ENCODE results near the gene KCNK3. TPM values are rescaled to one million over a fixed set of nuclear protein-coding genes. Genes with fewer than 3 reads are reported as not detected.
A peak's percentile ranks its signal among the peaks of the same experiment; 100 is the strongest.

KCNK3 gene
- total RNA-seq, 4 donors from 2014 or later = 0.37 to 1.5 (median 0.82) TPM

GRCh38 chr2:26650713-26651469 lies 41.6 kb upstream of the KCNK3 start:
- H3K9me3 ChIP-seq = no peaks in the 10 kb centered on the region
- no peaks in the 10 kb centered on the region for H3K36me3 ChIP-seq
- peak overlapping the region; percentile 56 to 76 (median 68) for H3K27ac ChIP-seq
- in situ Hi-C loops (cut with MboI; ENCODE audit: low pct_ligation_motif_present in 1 of 4, low pct_unique_long_range_greater_than_20kb in 1 of 4, low sequenced_read_pairs in 3 of 4) = no loop called here
- H3K4me1 ChIP-seq = peaks cover 0 to 6% (median 2%) of the 10 kb centered on the region in 4 donors
- no peak for DNase-seq
- WGBS, 2 donors (ENCODE audit: low coverage in 1 of 2) = 50 to 74% methylated on average over 2 to 12 of the region's 12 CpGs
- no peak overlapping the region for H3K4me3 ChIP-seq
- intact Hi-C loops (cut with DNase I; ENCODE audit: low total_unique reads) = no loop called here
- H3K27me3 ChIP-seq = no peaks in the 10 kb centered on the region
- TF ChIP-seq EP300 (IDR thresholded peaks at IDR 0.05; ENCODE audit: low read depth) (no peak), POLR2A (IDR thresholded peaks at IDR 0.05) (no peak), POLR2AphosphoS5 (IDR thresholded peaks at IDR 0.05) (no peak)
- TF ChIP-seq, protein P1, sequence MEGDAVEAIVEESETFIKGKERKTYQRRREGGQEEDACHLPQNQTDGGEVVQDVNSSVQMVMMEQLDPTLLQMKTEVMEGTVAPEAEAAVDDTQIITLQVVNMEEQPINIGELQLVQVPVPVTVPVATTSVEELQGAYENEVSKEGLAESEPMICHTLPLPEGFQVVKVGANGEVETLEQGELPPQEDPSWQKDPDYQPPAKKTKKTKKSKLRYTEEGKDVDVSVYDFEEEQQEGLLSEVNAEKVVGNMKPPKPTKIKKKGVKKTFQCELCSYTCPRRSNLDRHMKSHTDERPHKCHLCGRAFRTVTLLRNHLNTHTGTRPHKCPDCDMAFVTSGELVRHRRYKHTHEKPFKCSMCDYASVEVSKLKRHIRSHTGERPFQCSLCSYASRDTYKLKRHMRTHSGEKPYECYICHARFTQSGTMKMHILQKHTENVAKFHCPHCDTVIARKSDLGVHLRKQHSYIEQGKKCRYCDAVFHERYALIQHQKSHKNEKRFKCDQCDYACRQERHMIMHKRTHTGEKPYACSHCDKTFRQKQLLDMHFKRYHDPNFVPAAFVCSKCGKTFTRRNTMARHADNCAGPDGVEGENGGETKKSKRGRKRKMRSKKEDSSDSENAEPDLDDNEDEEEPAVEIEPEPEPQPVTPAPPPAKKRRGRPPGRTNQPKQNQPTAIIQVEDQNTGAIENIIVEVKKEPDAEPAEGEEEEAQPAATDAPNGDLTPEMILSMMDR (IDR thresholded peaks at IDR 0.05) = no peak

- intact Hi-C loops (cut with DNase I; ENCODE audit: low total_unique reads) (no loop called here), in situ Hi-C loops (cut with MboI; ENCODE audit: low pct_ligation_motif_present in 1 of 4, low pct_unique_long_range_greater_than_20kb in 1 of 4, low sequenced_read_pairs in 3 of 4) (no loop called here)
- Histone ChIP-seq H3K36me3 (no peaks in the 10 kb centered on the region), H3K27me3 (no peaks in the 10 kb centered on the region), H3K9me3 (no peaks in the 10 kb centered on the region), H3K4me1 (peaks cover 0 to 6% (median 2%) of the 10 kb centered on the region in 4 donors), H3K4me3 (no peak overlapping the region), H3K27ac (peak overlapping the region; percentile 56 to 76 (median 68))
- no peak for DNase-seq
- WGBS, 2 donors (ENCODE audit: low coverage in 1 of 2) = 82 to 88% methylated on average over 4 to 7 of the region's 7 CpGs
- TF ChIP-seq POLR2A (IDR thresholded peaks at IDR 0.05) = no peak
- TF ChIP-seq, protein P1 (IDR thresholded peaks at IDR 0.05) = no peak
Measured at GRCh38 chr2:26651470-26651771, 41.1 kb upstream of the KCNK3 start.

DNA sequence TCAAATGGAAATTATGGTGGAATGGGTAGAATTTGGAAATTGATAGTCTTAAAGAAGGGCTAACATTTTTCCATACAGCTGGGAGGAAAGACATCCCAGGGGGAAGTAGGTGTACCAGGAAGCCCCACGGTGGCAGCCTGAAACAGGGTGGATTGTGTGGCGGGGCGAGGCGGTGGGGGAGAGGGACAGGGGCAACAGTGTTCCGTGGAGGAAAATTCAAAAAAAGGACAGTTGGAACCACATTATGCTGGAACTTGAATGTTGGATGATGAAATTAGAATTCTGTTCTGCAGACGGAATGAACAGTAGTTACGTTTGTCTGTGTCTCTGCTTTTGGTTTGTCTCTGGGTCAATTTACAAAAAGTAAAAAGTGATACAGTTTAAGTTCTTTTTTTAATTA lies 40.7 kb upstream of the KCNK3 start:
- 78 to 81% methylated on average over 6 to 7 of the region's 7 CpGs for WGBS, 2 donors (ENCODE audit: low coverage in 1 of 2)
- H3K4me1 ChIP-seq = peaks cover 0 to 6% (median 2%) of the 10 kb centered on the region in 4 donors
- no peak for TF ChIP-seq POLR2A (IDR thresholded peaks at IDR 0.05)
- TF ChIP-seq POLR2AphosphoS5 (IDR thresholded peaks at IDR 0.05) = no peak
- no peak for TF ChIP-seq EP300 (IDR thresholded peaks at IDR 0.05; ENCODE audit: low read depth)
- TF ChIP-seq, protein P1 (IDR thresholded peaks at IDR 0.05) = no peak
- no peaks in the 10 kb centered on the region for H3K36me3 ChIP-seq
- H3K9me3 ChIP-seq = no peaks in the 10 kb centered on the region
- H3K27me3 ChIP-seq = no peaks in the 10 kb centered on the region
- intact Hi-C loops (cut with DNase I; ENCODE audit: low total_unique reads) (no loop called here), in situ Hi-C loops (cut with MboI; ENCODE audit: low pct_ligation_motif_present in 1 of 4, low pct_unique_long_range_greater_than_20kb in 1 of 4, low sequenced_read_pairs in 3 of 4) (no loop called here)
- no peak overlapping the region for H3K4me3 ChIP-seq
- no peak for DNase-seq
- H3K27ac ChIP-seq = peak overlapping the region; percentile 56 to 76 (median 68)

GRCh38 chr2:26652361-26653041 lies 40.0 kb upstream of the KCNK3 start:
- 48 to 71% methylated on average over 4 to 12 of the region's 12 CpGs for WGBS, 2 donors (ENCODE audit: low coverage in 1 of 2)
- Histone ChIP-seq H3K27me3 (no peaks in the 10 kb centered on the region), H3K4me1 (peaks cover 0 to 6% (median 2%) of the 10 kb centered on the region in 4 donors), H3K9me3 (no peaks in the 10 kb centered on the region), H3K36me3 (no peaks in the 10 kb centered on the region), H3K4me3 (no peak overlapping the region), H3K27ac (peak overlapping the region; percentile 60 to 76 (median 68))
- intact Hi-C loops (cut with DNase I; ENCODE audit: low total_unique reads) = no loop called here
- DNase-seq = peak; percentile 13
- in situ Hi-C loops (cut with MboI; ENCODE audit: low pct_ligation_motif_present in 1 of 4, low pct_unique_long_range_greater_than_20kb in 1 of 4, low sequenced_read_pairs in 3 of 4) = no loop called here
- TF ChIP-seq POLR2AphosphoS5 (IDR thresholded peaks at IDR 0.05) (peak in 2 of 3 donors; percentile 32 to 37), EP300 (IDR thresholded peaks at IDR 0.05; ENCODE audit: low read depth) (no peak)
